GOT3 (cell line): ENCODE data around the gene NR2E3.

Experiments used
- DNase-seq: peaks from one replicate; lab custom pipeline; 2025; ENCODE audit warnings: mixed read lengths; lab: John Stamatoyannopoulos, UW

Gene NR2E3

GRCh38 chr15:71791975-71792374 lies 18.4 kb upstream of the NR2E3 start:
- no peak for DNase-seq

- no peak for DNase-seq
Observed at GRCh38 chr15:71792521-71792920, 17.8 kb upstream of the NR2E3 start.

- no peak for DNase-seq
Observed at GRCh38 chr15:71798641-71799040, 11.7 kb upstream of the NR2E3 start.

GRCh38 chr15:71800190-71800589 lies 10.2 kb upstream of the NR2E3 start:
- no peak for DNase-seq

- DNase-seq, result no peak
Observed at GRCh38 chr15:71800835-71801745, 9.3 kb upstream of the NR2E3 start.

GRCh38 chr15:71801935-71802655 lies 8.3 kb upstream of the NR2E3 start:
- DNase-seq, result no peak

GRCh38 chr15:71802770-71803169 lies 7.6 kb upstream of the NR2E3 start:
- DNase-seq, result no peak

GRCh38 chr15:71804226-71804625 lies 6.1 kb upstream of the NR2E3 start:
- no peak for DNase-seq

- DNase-seq, result no peak
Observed at GRCh38 chr15:71804695-71805470, 5.5 kb upstream of the NR2E3 start.

GRCh38 chr15:71806452-71806931 lies 3.9 kb upstream of the NR2E3 start:
- no peak for DNase-seq

- DNase-seq, result no peak
Observed at GRCh38 chr15:71807125-71807629, 3.2 kb upstream of the NR2E3 start.

- DNase-seq, result no peak
Observed at GRCh38 chr15:71807691-71808091, 2.7 kb upstream of the NR2E3 start.

- DNase-seq, result no peak
Observed at GRCh38 chr15:71808311-71809020, 1.9 kb upstream of the NR2E3 start.

GRCh38 chr15:71809346-71809745 lies 1.0 kb upstream of the NR2E3 start:
- no peak for DNase-seq

- no peak for DNase-seq
Observed at GRCh38 chr15:71811036-71811736, 832 bp downstream of the NR2E3 start.

- no peak for DNase-seq
Observed at GRCh38 chr15:71811752-71812735, 1.7 kb downstream of the NR2E3 start.

GRCh38 chr15:71812966-71813722 lies 2.8 kb downstream of the NR2E3 start:
- DNase-seq, result no peak

- no peak for DNase-seq
Observed at GRCh38 chr15:71813723-71814470, 3.5 kb downstream of the NR2E3 start.
